HG03139 (cell line): ENCODE measurements around the gene ZFPM1.
"Not testable (repeated sequence)": the region's sequence is repeated elsewhere in the genome, so short reads cannot be mapped to it uniquely, and the experiment has no call there.

Source experiments
- ATAC-seq: cut with Tn5 transposase; IDR thresholded peaks from one replicate; pipeline ENCODE4 v1.9.1; 2021; ENCODE audit not compliant: unreplicated experiment

ZFPM1 gene

DNA sequence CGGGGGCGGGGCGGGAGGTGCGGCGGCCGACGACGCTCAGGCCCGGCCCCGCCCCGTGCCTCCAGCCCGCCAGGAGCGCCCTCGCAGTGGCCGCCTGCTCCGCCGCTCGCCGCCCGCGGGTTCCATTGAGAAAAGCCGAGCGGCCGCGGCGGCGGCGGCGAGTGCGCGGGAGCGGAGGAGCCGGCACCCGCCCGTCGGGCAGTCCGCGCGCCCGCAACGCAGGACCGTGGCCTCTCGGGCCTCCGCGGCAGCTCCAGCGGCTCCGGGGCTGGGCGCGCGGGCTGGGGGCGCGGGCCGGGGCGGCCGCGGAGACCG lies at the start of gene ZFPM1:
Gene ZFPM1, plus strand, starts transcription at position 64 of the 315 bp plus-strand sequence. CDS start 359 bp downstream, outside the sequence.
- ATAC-seq: no peak

- no peak for ATAC-seq
Observed at GRCh38 chr16:88403794-88404581, 49.1 kb upstream of the ZFPM1 start.

- ATAC-seq: no peak
Observed at GRCh38 chr16:88404769-88405168, 48.3 kb upstream of the ZFPM1 start.

GRCh38 chr16:88405216-88406060 lies 47.6 kb upstream of the ZFPM1 start:
- no peak for ATAC-seq

DNA sequence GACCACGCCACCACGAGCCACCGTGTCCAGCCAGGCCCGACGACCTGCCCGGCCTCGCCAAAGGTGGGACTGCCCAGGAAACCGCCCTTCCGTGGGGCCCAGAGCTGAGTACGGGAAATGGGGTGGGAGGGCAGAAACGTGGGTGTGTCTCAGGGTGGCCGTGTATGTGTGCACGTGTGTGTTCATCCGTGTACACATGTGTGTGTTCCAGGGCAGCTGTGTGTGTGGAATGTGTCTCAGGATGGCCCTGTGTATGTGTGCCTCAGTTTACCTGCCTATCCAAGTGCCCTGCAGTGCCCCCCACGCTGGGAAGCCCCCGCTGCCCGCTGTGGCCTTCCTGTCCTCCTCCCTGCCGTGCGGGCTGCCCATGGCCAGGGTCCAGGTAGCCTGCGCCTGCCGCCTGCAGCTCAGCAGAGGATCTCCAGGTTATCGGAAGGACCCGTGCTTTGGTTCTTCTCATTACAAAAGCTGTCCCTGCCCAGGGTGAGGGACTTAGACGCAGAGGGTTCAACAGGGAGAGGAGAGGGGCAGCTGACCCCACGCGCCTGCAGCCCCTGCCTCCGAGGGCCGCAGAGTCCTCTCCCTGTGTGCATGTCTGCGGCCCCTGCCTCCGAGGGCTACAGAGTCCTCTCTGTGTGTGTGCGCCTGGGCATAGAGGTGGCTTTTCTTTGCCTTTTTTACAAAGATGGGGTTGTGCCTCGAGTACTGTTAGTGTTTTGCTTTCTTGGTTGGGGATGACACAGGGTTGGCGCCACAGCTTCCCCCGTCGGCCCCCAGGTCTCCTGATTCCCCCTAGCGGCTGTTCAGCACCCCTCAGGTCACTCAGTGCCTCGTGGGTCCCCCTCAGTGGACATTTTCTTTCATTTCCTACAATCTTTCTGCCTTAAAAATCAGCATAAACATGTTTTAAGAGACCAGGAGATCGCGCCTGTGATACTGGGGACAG lies 46.7 kb upstream of the ZFPM1 start:
- ATAC-seq: no peak

DNA sequence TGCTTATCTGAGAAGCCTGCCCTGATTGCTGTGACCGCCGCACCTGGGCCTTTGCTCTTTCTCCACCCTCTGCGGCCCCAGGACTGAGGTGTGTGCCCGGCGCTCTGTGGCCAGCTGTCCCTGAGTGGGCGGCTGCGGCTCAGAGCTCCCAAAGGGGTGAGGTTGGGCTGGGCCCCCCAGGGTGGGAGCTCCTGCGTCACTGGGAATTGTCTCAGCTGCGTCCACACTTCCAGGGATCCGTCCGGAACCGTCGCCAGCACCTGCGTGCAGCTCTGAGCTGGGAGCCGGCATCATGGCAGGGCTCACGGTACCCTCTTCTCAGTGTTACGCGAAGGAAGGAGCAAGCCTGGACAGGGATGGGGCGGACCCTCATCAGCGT lies 46.0 kb upstream of the ZFPM1 start:
- no peak for ATAC-seq

DNA sequence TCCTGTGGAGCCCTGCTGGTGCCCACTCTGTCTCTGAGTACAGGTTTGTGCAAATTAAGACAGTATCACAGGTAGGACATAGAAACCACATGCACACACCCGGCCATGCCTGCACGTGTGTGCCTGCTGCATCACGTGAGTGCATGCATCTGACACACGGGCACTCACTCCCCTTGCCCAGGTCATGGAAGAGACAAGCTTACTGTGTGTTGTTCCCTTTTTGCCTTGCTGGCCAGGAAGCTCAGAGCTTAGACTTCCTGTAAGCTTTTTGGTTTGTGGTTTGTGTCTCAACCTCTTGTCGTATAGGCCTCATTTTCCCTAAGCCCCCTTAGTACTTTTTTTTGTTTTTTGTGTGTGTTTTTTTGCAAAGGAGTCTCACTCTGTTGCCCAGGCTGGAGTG lies 45.3 kb upstream of the ZFPM1 start:
- ATAC-seq: no peak

DNA sequence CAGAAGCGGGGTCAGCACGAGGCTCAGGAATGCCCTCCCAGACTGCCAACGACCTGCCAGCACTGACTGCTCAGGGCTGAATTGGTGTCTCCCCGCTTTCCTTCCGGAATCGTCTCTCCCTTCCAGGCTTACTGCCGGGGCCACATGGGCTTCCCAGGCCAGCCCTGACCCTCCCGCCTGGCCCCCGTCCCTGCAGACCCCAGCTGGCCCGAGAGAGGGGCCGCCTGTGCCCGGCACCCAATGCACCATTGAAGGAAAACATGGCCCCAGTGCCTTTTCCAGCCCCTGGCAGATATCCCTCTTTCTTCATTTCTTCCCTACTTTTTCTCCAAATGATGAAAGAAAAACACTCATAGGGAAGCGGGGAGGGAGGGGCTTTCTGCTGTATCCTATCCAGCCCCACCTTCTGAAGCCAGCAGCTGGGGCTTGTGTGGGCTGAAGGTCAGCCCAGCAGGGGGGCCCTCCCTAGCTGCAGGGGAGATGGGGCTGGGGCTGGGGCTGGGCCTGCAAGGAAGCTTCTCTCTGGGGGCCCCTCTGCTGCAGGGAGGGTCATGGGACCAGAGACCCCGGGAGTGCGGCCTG lies 44.4 kb upstream of the ZFPM1 start:
- ATAC-seq: no peak

DNA sequence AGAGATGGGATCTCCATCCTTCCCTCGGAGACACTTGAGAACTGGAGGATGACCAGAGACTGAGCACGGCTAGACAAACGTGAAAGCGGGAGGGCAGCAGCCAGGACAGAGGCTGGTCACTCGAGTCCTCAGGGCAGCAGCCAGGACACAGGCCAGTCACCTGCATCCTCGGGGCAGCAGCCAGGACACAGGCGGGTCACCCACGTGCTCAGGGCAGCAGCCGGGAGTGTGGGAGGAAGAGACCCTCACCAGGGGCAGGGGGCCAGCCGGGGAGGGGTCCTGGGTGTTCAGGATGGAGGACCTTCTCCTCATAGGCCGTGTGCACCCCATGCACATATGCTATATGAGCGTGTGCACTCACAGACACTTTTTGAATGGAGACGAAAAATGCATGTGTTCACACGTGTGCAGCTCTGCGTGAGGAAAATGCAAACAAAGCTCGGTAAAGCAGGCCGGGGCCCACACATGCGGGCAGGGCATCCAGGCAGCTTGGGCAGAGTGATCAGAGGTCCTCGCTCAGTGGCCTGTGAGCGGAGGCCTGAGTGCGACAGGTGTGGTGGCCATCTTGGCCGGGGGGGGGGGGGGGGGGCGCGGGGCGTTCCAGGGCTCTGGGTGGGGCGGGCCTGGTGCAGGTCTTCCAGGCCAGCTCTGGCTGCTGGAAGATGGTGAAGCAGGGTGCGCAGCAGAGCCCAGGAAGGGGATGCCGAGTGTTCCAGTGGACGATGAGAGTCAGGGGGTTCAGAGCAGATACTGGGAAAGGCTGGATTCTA lies 43.6 kb upstream of the ZFPM1 start:
- ATAC-seq: no peak

- not testable (repeated sequence) for ATAC-seq
Observed at GRCh38 chr16:88410297-88410968, 42.6 kb upstream of the ZFPM1 start.

GRCh38 chr16:88411951-88412576 lies 41.0 kb upstream of the ZFPM1 start:
- no peak for ATAC-seq

GRCh38 chr16:88412766-88413165 lies 40.3 kb upstream of the ZFPM1 start:
- no peak for ATAC-seq

GRCh38 chr16:88413231-88413630 lies 39.8 kb upstream of the ZFPM1 start:
- no peak for ATAC-seq

GRCh38 chr16:88413631-88414030 lies 39.4 kb upstream of the ZFPM1 start:
- ATAC-seq: no peak

- ATAC-seq: no peak
Observed at GRCh38 chr16:88414521-88415380, 38.3 kb upstream of the ZFPM1 start.

GRCh38 chr16:88415381-88415705 lies 37.7 kb upstream of the ZFPM1 start:
- no peak for ATAC-seq

DNA sequence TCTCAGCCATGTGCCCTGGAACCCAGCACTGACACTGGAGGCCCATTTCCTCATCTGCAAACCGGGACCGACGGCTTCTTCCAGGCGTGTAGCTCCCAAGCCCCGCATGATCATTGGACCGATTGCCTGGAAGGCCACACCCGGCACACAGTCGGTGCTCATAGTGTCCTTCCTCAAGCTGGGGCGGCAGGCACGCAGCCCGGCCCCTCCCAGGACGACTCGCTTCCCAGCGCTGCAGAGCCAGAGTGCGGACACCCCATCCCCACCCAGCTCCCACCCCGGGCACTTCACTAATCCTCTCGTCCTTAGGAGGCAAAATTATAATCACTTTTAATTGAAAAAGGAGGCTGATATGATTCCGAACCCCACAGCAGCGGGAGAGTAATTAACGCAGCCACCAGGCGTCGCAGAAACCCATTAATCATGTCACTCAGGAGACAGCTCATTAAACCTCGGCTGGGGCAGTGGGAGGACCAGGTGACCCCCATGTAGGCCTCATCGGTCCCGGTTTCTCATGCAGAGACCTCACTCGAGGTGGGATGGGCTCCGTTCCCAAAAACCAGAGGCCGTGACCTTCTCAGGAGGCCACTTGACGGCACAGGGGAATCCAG lies 37.3 kb upstream of the ZFPM1 start:
- ATAC-seq: no peak

DNA sequence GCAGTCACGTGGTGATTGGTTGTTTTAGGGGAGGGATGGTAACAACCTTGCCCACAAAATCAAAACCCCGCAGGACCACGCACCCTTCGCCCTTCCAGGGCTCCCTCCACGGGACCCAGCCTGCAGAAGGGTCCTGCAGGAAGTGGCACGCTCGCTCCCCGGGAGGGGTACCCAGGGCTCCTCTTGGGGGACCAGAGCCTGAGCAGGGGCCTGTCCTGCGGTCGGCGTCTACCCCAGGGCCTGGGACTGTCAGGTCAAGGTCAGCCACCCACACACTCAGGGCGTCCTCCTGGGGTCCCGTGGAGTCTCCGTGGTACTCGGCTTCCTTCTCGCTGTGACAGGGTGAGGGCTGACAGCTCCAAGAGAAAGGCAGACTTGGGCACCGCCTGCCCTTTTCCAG lies 36.4 kb upstream of the ZFPM1 start:
- ATAC-seq: no peak
